HG03520 (cell line): ENCODE results near the gene EIF6.
"Not testable (repeated sequence)": the region's sequence is repeated elsewhere in the genome, so short reads cannot be mapped to it uniquely, and the experiment has no call there.

ENCODE experiments used
- ATAC-seq: cut with Tn5 transposase; IDR thresholded peaks from one replicate; pipeline ENCODE4 v1.9.1; 2021; ENCODE audit warnings: mild to moderate bottlenecking, moderate library complexity; ENCODE audit not compliant: unreplicated experiment

The EIF6 gene

GRCh38 chr20:35263532-35264341 is 20.8 kb downstream of the EIF6 start:
- ATAC-seq, result no peak

DNA sequence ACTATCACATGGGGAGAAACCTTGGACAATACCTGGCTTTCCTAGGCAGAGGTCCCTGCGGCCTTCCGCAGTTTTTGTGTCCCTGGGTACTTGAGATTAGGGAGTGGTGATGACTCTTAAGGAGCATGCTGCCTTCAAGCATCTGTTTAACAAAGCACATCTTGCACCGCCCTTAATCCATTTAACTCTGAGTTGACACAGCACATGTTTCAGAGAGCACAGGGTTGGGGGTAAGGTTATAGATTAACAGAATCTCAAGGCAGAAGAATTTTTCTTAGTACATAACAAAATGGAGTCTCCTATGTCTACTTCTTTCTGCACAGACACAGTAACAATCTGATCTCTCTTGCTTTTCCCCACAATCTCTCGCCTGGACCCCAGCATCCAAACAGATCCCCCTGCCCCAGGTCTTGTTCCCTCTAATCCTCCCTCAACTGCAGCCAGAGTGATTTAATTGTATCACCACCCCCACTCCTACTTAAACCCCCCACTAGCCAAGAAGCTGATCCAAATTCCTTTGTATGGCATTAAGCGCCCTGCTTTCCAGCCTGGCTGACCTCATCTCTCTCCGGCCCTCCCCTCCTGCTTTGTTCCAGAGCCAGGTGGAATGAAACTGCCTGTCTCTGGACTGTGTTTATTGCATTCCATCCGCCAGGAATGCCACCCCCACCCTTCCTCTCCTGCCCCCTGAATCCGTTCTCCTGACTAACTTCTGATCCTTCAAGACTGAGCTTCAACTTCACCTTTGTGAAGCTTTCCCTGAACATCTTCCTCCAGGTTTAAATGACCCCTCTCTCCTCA is 21.6 kb downstream of the EIF6 start:
- ATAC-seq, result not testable (repeated sequence)

DNA sequence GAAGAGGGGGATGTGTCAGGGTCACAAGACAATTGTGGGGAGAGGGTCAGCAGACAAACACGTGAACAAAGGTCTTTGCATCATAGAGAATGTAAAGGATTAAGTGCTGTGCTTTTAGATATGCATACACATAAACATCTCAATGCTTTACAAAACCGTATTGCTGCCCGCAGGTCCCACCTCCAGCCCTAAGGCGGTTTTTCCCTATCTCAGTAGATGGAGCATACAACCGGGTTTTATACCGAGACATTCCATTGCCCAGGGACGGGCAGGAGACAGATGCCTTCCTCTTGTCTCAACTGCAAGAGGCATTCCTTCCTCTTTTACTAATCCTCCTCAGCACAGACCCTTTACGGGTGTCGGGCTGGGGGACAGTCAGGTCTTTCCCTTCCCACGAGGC is 22.3 kb downstream of the EIF6 start:
- ATAC-seq, result not testable (repeated sequence)

DNA sequence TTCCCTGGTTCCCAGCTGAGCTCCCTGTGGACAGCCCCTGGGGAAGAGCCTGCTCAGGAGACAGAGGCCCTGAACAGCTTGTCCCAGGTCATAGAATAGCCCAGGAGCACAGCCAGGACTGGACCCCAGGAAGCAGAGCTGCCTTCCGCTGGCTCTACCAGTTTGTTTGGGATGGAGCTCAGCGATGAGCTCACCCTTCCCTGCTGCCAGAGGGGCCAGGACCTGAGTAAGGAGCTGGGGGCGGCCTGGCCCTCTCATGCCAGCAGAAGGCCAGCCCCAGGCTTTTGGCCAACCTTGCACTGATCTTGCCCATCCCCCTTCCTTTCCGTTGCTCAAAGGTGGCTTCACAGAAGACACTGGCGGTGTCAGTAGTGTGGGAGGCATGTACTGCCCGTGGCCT is 24.1 kb downstream of the EIF6 start:
- no peak for ATAC-seq

GRCh38 chr20:35257175-35257909 is 27.2 kb downstream of the EIF6 start:
- no peak for ATAC-seq

DNA sequence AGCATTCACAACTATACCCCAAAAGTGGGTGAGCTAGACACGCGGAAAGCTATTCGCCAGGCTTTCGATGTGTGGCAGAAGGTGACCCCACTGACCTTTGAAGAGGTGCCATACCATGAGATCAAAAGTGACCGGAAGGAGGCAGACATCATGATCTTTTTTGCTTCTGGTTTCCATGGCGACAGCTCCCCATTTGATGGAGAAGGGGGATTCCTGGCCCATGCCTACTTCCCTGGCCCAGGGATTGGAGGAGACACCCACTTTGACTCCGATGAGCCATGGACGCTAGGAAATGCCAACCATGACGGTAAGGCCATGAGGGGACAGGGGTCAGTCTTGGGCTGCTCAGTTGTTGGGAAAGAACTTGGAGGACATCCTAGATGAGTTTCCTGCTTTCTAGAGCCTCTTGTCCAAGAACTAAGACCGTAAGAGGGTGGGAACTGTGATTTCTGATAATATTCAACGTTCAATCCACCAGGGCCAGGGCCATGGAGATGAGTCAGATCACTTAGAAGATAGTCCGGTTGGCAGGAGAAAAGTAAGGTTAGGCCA is 30.0 kb downstream of the EIF6 start:
- no peak for ATAC-seq

GRCh38 chr20:35253010-35253409 is 31.6 kb downstream of the EIF6 start:
- no peak for ATAC-seq

GRCh38 chr20:35252598-35252997 is 32.0 kb downstream of the EIF6 start:
- ATAC-seq, result not testable (repeated sequence)

DNA sequence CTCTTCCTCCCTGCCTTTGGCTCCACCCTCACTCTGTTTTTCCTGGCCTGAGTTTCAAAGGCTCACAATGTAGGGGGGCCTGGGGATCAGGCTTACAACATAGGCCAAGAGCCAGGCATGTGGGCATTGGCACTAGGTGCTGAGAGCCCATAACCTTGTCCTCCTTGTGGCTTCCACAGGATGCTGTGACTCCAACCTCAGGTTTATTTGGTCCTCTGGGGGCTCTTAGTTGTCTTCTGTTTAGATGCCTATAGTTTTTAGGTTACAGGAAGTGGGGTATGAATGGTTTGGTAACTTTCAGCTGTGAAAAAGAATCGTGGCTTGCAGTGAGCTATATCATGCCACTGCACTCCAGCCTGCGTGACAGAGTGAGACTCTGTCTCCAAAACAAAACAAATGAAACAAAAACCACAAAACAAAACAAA is 32.5 kb downstream of the EIF6 start:
- no peak for ATAC-seq

DNA sequence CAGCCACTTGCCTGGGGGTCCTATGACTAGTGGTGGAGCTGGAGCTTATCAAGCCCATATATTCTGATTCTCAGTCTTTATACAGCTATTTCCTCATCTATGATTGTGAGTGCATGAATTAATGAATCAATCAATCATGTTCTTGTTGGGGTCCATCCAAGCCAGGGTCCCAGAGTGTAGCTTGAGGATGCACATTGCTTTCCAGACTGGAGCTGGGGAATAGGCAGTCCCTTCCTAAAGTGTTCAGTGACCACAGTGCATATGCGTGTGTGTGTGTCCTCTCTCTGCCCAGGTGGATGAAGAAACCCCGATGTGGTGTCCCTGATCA is 33.0 kb downstream of the EIF6 start:
- no peak for ATAC-seq

DNA sequence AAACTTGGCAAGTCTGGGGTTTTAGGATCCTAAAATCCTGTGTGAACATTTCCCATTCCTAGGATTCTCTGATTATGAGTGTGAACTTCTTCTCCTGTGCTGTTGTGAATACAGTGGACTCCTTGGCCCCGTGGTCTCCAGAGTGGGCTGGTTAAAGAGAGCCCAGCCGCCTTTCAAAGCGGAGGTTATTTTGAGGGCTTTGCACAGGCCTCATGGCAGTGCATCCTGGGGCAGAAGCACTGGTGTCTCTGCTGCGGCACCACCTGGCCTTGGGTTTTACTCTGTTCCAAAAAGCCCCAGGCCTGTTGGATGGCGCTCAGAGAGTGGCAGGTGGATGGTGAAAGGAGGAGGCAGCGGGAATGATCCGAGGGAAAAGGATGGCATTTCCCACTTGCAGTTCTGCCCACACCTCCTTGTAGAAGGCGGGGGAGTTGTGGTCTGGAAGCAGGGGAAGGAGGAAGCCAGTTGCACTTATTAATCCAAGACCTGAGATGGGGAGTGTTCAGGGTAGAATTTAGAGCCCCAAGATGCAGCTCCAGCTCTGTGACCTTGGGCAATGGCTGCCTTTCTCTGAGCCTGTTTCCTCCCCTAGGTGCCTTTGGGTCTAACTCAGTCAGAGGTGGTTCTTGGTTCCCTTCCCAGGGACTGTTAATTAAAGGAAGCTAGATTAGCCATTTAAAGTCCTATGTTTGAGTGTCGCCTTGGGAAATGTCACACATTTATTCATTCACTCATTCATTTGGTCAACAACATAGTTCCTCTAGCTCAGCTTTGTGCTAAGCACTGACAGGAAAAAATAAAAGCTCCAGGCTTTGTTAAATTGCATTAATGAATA is 35.7 kb downstream of the EIF6 start:
- ATAC-seq, result no peak

DNA sequence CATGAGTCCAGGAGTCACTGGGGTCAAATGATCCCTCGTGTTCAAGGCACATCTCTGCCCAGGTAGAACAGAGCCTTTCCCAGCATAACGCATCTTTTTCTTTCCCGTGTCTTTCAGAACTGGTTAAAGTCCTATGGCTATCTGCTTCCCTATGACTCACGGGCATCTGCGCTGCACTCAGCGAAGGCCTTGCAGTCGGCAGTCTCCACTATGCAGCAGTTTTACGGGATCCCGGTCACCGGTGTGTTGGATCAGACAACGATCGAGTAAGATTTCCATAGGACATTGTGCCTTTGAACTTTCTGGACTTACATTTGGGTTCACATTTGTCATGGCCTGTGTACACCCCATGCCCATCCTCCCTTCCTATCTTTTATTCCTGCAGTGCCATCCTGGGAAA is 37.8 kb downstream of the EIF6 start:
- ATAC-seq, result no peak

DNA sequence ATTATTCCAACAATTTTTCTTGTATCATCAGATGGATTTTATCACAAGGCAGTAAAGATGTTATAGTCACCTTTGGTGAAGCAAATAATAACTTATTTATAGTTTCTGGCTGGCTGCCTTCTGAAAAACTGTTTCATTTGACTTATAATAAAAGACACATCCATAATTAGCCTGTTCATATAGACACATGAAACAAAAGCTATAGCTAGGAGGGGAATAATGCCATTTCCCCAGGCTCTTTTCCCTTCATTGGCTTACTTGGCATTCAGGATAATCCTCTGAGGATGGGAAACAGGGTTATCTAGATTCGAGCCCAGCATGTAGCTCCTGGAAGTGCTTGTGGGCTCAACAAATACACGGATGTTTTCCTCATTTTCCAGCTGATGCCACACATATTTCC is 40.6 kb downstream of the EIF6 start:
- ATAC-seq, result no peak

DNA sequence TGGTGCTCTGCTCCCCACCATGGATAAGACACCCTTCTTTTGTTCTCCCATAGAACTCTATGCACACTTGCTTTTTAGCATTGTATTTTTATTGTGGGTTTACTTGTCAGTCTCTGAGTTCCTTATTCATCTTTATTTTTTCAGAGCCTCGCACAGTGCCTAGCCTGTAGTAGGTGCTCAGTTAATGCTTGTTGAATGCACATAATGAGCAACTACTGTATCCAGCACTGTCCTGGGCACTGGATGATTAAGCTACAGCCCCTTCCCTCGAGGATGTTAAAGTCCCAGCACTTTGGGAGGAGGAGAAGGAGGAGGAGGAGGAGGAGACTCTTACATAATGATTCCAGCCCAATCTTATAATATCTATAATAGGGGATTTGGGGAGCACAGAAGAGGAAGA is 41.3 kb downstream of the EIF6 start:
- ATAC-seq, result no peak

- ATAC-seq, result no peak
Measured at GRCh38 chr20:35240811-35241293, 43.7 kb downstream of the EIF6 start.

DNA sequence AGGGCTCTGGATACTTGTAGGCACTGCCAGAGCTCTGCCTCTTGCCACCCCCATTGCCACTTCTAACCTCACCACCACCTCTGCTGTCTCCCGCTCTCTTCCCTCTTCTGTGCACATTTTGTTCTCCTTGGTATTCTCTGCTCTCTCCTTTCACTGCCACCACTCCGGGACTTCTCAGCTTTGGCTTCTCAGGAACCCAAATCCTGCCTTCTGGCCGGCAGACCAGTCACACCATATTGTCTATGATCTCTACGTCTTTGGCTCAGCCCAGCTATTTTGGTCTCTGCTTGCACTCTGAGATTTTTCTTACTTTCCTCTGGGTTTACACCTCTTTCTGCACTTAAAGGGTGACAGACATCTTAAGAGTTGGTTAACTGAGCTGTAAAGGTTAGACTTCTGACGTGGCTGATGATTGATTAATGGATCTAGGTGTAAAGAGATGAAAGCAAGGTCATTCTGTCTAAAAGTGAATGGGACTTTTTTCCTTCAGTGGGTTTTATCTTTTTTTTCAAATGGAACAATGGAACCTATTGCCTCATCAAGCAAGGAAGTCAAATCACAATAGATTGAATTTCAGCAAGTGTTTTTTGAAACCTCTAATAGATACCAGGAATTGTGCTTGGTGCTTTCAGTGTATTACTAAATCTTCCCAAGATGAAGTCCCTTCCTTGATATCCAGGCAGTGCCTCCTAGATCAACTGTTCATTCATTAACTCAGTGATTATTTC is 44.3 kb downstream of the EIF6 start:
- no peak for ATAC-seq

DNA sequence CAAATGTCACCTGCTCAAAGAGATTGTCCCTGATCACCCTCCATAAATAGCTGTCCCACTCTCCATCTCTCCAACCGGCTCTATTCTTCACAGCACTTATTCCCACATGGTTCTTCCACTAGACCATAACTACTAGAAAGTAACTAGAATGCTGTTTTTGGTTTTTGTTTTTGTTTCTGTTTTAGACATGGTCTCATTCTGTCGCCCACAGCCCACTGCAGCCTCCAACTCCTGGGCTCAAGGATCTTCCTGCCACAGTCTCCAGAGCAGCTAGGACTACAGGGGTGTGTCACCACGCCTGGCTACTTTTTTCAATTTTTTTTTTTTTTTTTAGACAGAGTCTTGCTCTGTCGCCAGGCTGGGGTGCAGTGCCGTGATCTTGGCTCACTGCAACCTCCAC is 45.8 kb downstream of the EIF6 start:
- ATAC-seq, result no peak

DNA sequence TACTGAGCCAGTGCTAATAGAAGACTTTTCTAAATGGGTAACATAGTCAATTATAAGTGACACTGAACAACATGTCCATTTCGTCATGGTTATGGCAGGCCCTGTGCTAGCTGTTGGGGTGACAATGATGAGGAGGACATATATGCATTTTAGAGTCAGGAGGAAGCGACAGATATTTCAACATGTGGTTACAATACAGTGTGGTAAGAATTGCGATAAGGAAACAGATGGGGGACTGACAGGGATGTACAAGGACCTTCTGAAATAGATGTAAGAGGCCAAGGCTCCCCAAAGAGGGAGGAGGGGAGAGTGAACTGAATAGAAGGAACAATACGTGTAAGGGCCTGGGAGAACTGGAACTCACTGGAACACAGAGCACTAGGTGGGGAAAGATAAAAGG is 46.4 kb downstream of the EIF6 start:
- no peak for ATAC-seq

DNA sequence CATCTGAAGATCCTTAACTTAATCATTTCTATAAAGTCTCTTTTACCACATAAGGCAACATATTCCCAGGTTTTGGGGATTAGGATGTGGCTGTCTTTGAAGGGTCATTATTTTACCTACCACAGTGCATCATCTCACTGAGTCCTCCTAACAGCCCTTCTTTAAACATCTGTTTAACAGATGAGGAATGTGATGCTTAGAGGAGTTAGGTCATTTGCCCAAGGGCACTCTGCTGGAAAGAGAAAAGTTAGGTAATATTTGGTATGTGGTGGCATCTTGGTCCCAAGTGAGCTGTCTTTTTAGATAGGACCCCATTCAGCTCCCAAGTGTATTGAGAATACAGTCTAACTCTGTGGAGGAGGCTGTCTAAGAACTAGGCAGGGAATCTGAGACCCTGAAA is 47.1 kb downstream of the EIF6 start:
- ATAC-seq, result no peak

DNA sequence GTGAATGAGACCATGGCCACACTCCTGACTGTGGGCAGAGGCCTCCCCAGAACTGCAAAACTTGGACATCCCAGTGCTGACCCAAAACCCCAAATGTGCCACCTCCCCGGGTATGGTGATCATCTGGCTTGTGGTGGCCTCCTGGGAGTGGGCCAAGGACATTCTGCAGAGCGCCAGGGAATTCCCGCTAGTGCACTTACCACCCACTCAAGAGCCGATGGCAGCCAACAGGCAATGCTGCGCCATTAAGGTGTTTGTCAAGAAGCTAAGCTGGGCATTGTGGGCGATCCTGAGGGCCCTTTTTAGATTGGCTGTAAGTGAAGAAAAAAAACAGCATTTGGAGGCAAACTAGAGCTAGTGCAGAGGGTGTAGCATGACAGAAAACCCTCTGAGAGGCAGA is 48.7 kb downstream of the EIF6 start:
- no peak for ATAC-seq
